HEK293T (cell line): ENCODE results near the gene BABAM1.

ENCODE experiments used
- CTCF ChIA-PET: fragments of 350-600 bp; formaldehyde crosslinking; extraction: SDS; loops from one replicate; lab custom pipeline; 2021; ENCODE audit warnings: antibody characterized with exemption, inconsistent platforms; lab: Yijun Ruan, JAX
- POLR2A ChIA-PET: fragments of 350-600 bp; formaldehyde crosslinking; extraction: SDS; loops from one replicate; lab custom pipeline; 2020; ENCODE audit warnings: antibody characterized with exemption, inconsistent platforms; lab: Yijun Ruan, JAX
- DNase-seq: peaks from one replicate; pipeline ENCODE4 v3.0.0; 2012; ENCODE audit warnings: mixed read lengths; ENCODE audit errors: extremely low spot score
- ARNT ChIP-seq: fragments of 450-650 bp; IDR thresholded peaks from 2 replicates; pipeline ENCODE4 v1.6.1; 2017; ENCODE audit warnings: mild to moderate bottlenecking
- BHLHE40 ChIP-seq: fragments of 450-650 bp; IDR thresholded peaks from 2 replicates; pipeline ENCODE4 v1.6.1; 2016; ENCODE audit warnings: mild to moderate bottlenecking, moderate library complexity, borderline replicate concordance
- CTBP1 ChIP-seq: fragments of 450-650 bp; IDR thresholded peaks from 2 replicates; pipeline ENCODE4 v1.6.1; 2016; ENCODE audit warnings: borderline replicate concordance
- ELF4 ChIP-seq: fragments of 450-650 bp; IDR thresholded peaks from 2 replicates; pipeline ENCODE4 v1.6.1; 2017; ENCODE audit warnings: antibody characterized with exemption
- FOXA1 ChIP-seq: fragments of 450-650 bp; IDR thresholded peaks from 2 replicates; pipeline ENCODE4 v1.6.1; 2016; ENCODE audit warnings: mild to moderate bottlenecking
- FOXK2 ChIP-seq: fragments of 450-650 bp; IDR thresholded peaks from 2 replicates; pipeline ENCODE4 v1.6.1; 2016; ENCODE audit warnings: mild to moderate bottlenecking
- FOXM1 ChIP-seq: fragments of 450-650 bp; IDR thresholded peaks from 2 replicates; pipeline ENCODE4 v1.6.1; 2017; ENCODE audit warnings: mild to moderate bottlenecking, borderline replicate concordance
- HDGF ChIP-seq: fragments of 450-650 bp; IDR thresholded peaks from 2 replicates; pipeline ENCODE4 v1.6.1; 2017; ENCODE audit warnings: antibody characterized with exemption, borderline replicate concordance
- L3MBTL2 ChIP-seq: fragments of 450-650 bp; conservative IDR thresholded peaks from 2 replicates; pipeline ENCODE4 v1.6.1; 2016; ENCODE audit warnings: mild to moderate bottlenecking
- LEF1 ChIP-seq: fragments of 450-650 bp; IDR thresholded peaks from 2 replicates; pipeline ENCODE4 v1.6.1; 2017; ENCODE audit warnings: mild to moderate bottlenecking, borderline replicate concordance
- NFRKB ChIP-seq: fragments of 450-650 bp; IDR thresholded peaks from 2 replicates; pipeline ENCODE4 v1.6.1; 2016; ENCODE audit warnings: mild to moderate bottlenecking, moderate library complexity
- PKNOX1 ChIP-seq: fragments of 450-650 bp; IDR thresholded peaks from 2 replicates; pipeline ENCODE4 v1.6.1; 2016
- SP1 ChIP-seq: fragments of 450-650 bp; IDR thresholded peaks from 2 replicates; pipeline ENCODE4 v1.6.1; 2017
- SUZ12 ChIP-seq: fragments of 450-650 bp; IDR thresholded peaks from 2 replicates; pipeline ENCODE4 v1.6.1; 2016; ENCODE audit warnings: mild to moderate bottlenecking
- TARDBP ChIP-seq: fragments of 450-650 bp; IDR thresholded peaks from 2 replicates; pipeline ENCODE4 v1.6.1; 2016
- ZNF384 ChIP-seq: fragments of 450-650 bp; IDR thresholded peaks from 2 replicates; pipeline ENCODE4 v1.6.1; 2016

The BABAM1 gene

GRCh38 chr19:17281391-17282304, 14.4 kb downstream of the BABAM1 start, which contains the start of gene ANKLE1:
Gene ANKLE1 (plus strand): TSS chr19:17281901. CDS start chr19:17281921, 20 bp downstream.
- CTCF ChIA-PET: interaction anchor here (0.9 to 1.0 kb wide), 2 partner anchors 21 to 76 kb away, joined by 3 to 4 read pairs; no protein-coding TSS in a partner anchor
- POLR2A ChIA-PET: interaction anchor here (0.6 to 1.2 kb wide), 3 partner anchors 9 to 15 kb away, joined by 3 to 6 read pairs (median 4); partner anchors contain the start of gene BABAM1
- DNase-seq: no peak

GRCh38 chr19:17282488-17283125, 15.4 kb downstream of the BABAM1 start:
- POLR2A ChIA-PET: no interaction called here

More at GRCh38 chr19:17281391-17282304, 14.4 kb downstream of the BABAM1 start, which contains the start of gene ANKLE1:
- TF ChIP-seq L3MBTL2 (no peak), ARNT (no peak), CTBP1 (no peak), TARDBP (no peak), FOXA1 (no peak), SP1 (no peak), PKNOX1 (no peak), HDGF (no peak), SUZ12 (no peak)

GRCh38 chr19:17283504-17283996, 16.3 kb downstream of the BABAM1 start:
- CTCF ChIA-PET: interaction anchor here (0.7 to 1.1 kb wide), 2 partner anchors 17 to 49 kb away, joined by 3 to 5 read pairs; partner anchors contain the start of gene BABAM1
- POLR2A ChIA-PET: no interaction called here
- no peak for DNase-seq
- TF ChIP-seq BHLHE40 (no peak), HDGF (no peak), SUZ12 (no peak), L3MBTL2 (no peak), PKNOX1 (no peak), TARDBP (no peak), LEF1 (no peak), ELF4 (no peak), FOXM1 (no peak), FOXA1 (no peak), NFRKB (no peak), FOXK2 (no peak), CTBP1 (no peak)

More at GRCh38 chr19:17282488-17283125, 15.4 kb downstream of the BABAM1 start:
- DNase-seq: peak; percentile 87
- TF ChIP-seq L3MBTL2: peak; percentile 75
- no peak for TF ChIP-seq BHLHE40
- CTCF ChIA-PET: interaction anchor here (0.6 to 1.0 kb wide), 3 partner anchors 22 to 261 kb away, joined by 3 to 4 read pairs (median 3); no protein-coding TSS in a partner anchor

- POLR2A ChIA-PET: interaction anchor here (1.4 kb wide), 1 partner anchor 19 kb away, joined by 3 read pairs; the partner anchor contains the start of gene BABAM1
- TF ChIP-seq PKNOX1 (no peak), FOXA1 (no peak), FOXM1 (no peak), SUZ12 (no peak), NFRKB (no peak), ELF4 (no peak), L3MBTL2 (no peak), ARNT (no peak), LEF1 (no peak), FOXK2 (no peak), CTBP1 (no peak), TARDBP (no peak)
- CTCF ChIA-PET: no interaction called here
- DNase-seq: no peak
These were observed 18.3 kb downstream of the BABAM1 start for GRCh38 chr19:17285415-17286135.

GRCh38 chr19:17286263-17286662, 19.0 kb downstream of the BABAM1 start:
- no peak for DNase-seq
- TF ChIP-seq CTBP1 (no peak), SUZ12 (no peak), FOXA1 (no peak), PKNOX1 (no peak), ARNT (no peak), BHLHE40 (no peak), FOXM1 (no peak), ELF4 (no peak), LEF1 (no peak), SP1 (no peak), ZNF384 (no peak), TARDBP (no peak), FOXK2 (no peak), NFRKB (no peak), L3MBTL2 (no peak), HDGF (no peak)
- ChIA-PET CTCF (no interaction called here), POLR2A (interaction anchor here (1.4 kb wide), 1 partner anchor 19 kb away, joined by 3 read pairs; the partner anchor contains the start of gene BABAM1)
